ENCODE data around the gene ARHGAP5.

The ARHGAP5 gene

GRCh38 chr14:32076278-32077080 lies 625 bp upstream of the ARHGAP5 start:
- peak; percentile 39 to 46 for DNase-seq (ENCODE audit: low read depth in 2 of 2)

DNA sequence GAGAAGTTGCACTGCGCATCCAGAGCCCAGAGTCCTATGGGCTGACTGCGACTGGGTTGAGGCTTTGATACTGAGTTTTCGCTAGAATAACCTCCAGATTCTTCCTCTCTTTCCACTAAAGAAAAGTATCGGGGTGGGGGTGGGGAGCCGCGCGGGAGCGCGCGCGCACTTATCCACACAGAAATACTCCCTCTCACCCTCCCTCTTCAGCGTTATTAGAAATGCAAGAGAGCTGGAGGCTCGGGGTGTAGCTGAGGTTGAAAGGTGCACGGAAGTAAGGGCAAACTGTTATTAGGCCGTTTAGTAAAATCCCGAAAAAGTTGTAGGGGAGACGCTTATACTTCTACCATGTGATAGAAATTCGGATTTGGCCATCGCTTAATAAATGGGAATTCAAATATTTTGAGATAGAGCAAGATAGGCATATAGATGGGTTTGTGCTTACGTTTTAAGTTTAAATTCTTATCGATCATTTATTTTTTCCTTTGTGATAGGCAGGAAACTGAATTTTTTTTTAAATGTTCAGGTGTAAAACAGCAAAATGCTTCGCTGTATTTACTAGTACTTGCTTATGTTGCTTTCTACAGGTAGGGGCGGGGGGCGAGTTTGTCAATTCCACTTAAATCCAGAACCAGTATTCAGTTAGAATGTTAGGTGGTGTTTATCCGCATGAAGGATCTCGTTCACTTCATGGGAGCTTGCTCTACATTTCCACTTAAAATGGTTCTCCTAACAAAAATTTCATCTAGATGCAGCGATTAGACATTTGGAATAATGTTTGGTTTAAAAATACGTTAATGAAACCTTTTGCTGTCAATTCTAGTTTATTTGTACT lies 1.1 kb downstream of the ARHGAP5 start:
- DNase-seq (ENCODE audit: low read depth in 2 of 2), result no peak

GRCh38 chr14:32078858-32079216 lies 1.7 kb downstream of the ARHGAP5 start:
- no peak for DNase-seq (ENCODE audit: low read depth in 2 of 2)

DNA sequence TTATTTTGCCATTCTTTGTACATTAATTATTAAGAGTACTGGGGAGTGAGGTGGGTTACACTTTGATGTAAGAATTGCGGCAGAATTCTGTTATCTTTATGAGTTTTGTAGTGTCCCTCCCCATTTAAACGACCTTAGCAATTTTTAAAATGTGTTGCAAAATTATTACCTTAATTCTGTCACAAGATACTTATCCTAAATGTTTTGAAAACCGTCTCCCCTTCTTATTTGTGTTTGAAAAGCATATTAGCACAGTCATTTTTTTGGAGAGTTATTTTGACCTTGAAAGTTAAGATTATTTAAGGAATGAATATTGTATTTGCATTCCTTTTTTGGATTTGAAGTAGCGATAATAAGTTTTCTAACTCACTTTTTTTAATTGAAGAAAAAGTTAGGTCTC lies 2.2 kb downstream of the ARHGAP5 start:
- DNase-seq (ENCODE audit: low read depth in 2 of 2), result no peak

DNA sequence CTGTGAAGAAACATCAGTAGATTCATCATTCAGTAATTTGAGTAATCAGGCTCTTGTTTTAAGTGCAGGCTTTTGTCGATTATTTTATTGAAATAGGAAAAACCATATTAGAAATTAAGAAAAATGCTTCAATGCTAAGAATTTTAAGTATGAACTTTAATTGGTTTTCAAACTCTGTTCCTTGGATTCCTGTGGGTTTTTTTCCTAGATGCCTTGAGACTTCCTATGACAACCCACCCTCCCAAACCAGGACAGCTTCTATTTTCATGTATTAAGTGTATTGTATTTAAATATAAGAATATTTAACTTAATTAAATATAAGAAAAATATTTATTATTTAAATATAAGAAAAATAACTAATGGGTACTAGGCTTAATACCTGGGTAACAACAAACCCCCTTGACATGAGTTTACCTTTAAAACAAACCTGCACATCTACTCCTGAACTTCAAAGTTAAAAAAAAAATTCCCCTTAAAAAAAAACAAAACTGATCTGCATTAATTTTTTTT lies 3.0 kb downstream of the ARHGAP5 start:
- no peak for DNase-seq (ENCODE audit: low read depth in 2 of 2)

GRCh38 chr14:32081901-32082300 lies 4.8 kb downstream of the ARHGAP5 start:
- DNase-seq (ENCODE audit: low read depth in 2 of 2), result no peak

GRCh38 chr14:32083315-32083624 lies 6.2 kb downstream of the ARHGAP5 start:
- DNase-seq (ENCODE audit: low read depth in 2 of 2), result no peak

DNA sequence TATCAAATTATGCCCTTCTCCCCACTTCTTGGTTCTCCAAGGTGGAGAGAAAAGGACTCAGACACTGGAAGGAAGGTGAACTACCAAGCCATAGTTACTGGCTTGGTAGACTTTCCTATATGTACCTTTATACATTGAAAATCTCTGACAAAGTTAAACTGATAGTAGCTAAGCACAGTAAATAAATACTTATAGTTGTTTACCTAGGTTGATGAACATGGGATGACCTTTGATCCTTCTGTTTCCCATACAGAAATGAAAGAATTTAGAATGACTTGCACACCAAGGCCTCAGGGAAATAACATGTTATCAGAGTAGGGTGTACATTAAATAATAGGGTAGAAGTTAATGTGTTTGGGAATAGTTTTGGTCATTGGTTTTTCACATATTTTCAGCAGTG lies 6.7 kb downstream of the ARHGAP5 start:
- no peak for DNase-seq (ENCODE audit: low read depth in 2 of 2)

- no peak for DNase-seq (ENCODE audit: low read depth in 2 of 2)
Measured at GRCh38 chr14:32085182-32085844, 8.2 kb downstream of the ARHGAP5 start.

DNA sequence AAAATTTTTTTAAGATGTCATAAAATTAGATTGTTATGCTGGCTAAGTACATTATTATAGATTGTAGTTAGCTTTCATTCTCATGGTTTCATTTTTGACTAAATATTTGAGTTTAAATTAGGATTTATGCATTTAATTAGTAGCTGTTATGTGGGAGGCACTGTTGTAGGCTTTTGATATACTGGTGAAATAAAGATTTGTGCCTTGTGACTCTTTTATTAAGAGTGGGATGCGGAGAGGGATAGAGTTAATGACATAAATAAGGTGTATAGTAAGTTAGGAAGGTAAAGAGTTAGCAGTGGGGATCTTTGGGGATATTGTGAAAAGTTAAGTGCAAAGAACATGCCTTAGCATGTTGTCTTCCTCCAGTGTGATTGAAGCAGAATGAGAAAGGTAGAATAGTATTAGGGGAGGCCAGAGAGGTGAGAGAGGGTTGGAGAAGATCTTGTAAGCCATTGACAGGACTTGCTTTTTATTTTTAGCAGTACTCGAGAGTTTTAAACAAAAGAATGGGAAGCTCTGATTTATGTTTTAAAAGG lies 8.8 kb downstream of the ARHGAP5 start:
- DNase-seq (ENCODE audit: low read depth in 2 of 2), result no peak

- no peak for DNase-seq (ENCODE audit: low read depth in 2 of 2)
Measured at GRCh38 chr14:32087173-32087861, 10.2 kb downstream of the ARHGAP5 start.

DNA sequence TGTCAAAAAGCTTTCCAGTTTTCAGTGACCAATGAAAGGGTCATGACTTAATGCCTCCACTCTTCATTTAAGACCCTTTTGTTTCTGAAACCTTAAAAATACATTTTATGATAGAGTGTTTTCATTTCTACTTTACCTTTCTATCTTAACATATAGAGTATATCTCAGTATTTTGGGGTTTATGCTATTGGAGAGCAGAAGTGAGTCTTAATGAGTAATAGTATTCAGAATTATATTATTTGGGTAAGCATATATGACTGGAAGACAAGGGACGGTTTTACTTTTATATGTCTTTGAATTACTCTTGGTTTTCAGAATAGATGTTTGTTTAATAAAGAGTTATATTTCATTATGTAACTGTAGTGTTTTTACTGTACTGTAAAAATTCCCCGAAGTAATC lies 10.8 kb downstream of the ARHGAP5 start:
- no peak for DNase-seq (ENCODE audit: low read depth in 2 of 2)

DNA sequence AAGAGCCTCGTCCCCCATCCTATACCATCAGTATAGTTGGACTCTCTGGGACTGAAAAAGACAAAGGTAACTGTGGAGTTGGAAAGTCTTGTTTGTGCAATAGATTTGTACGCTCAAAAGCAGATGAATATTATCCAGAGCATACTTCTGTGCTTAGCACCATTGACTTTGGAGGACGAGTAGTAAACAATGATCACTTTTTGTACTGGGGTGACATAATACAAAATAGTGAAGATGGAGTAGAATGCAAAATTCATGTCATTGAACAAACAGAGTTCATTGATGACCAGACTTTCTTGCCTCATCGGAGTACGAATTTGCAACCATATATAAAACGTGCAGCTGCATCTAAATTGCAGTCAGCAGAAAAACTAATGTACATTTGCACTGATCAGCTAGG lies 13.6 kb downstream of the ARHGAP5 start:
- no peak for DNase-seq (ENCODE audit: low read depth in 2 of 2)

GRCh38 chr14:32099473-32099872 lies 22.4 kb downstream of the ARHGAP5 start:
- DNase-seq (ENCODE audit: low read depth in 2 of 2), result no peak

DNA sequence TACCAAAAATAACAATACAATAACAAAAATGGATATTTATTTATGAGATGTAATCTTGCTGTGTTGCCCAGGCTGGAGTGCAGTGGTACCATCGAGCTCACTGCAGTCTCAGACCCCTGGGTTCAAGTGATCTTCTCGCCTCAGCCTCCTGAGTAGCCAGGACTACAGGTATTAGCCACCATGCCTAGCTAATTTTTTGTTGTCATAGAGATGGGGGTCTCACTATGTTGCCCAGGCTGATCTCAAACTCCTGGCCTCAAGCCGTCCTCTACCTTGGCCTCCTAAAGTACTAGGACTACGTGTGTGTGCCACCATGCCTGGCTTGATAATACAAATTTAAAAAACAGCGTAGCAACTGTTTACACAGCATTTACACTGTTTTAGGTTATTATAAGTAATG lies 23.1 kb downstream of the ARHGAP5 start:
- no peak for DNase-seq (ENCODE audit: low read depth in 2 of 2)

DNA sequence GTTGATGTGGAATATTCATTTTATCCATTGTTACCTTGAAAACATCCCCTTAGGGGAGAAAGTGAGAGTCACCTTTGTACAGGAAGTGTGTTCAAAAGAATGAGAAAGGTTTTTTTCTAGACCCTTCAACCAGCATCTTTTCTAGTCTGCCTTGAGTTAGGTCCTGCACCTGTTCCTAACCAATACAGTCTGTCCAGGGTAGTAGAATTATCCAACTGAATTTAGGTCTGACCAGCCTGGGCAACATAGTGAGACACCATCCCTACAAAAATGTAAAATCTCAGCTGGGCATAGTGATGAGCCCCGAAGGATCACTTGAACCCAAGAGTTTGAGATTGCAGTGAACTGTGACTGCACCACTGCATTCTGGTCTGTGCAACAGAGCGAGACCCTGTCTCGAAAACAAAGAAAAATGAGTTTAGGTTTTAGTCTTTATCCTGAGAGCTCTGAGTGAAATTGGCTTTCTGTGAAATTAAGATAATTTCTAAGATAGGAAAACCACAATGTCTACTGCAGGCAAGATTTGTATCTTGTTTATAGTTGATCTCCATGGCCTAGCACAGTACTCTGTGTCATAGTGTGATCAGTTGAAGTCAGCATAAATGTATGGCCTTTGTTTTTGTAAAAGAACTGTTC lies 25.2 kb downstream of the ARHGAP5 start:
- DNase-seq (ENCODE audit: low read depth in 2 of 2), result no peak

GRCh38 chr14:32102968-32103367 lies 25.9 kb downstream of the ARHGAP5 start:
- no peak for DNase-seq (ENCODE audit: low read depth in 2 of 2)

DNA sequence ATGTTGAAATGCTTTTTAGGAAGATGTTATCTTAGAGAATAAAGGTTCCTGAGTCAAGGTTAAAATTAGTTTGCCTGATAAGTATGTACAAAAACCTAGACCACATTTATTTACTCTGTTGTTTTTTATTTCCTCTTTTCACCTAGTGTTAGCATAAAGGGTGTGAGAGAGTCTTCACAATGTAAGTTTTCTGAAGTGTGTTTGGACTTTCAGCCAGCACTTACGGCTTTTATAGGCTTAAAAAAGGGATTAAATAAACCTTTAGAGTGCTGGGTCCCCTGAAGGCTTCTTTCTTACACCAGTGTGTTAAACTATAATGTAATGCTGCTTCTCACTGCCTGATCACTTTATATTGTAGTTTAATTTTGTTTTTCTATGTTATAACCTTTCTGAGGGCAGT lies 27.2 kb downstream of the ARHGAP5 start:
- no peak for DNase-seq (ENCODE audit: low read depth in 2 of 2)

DNA sequence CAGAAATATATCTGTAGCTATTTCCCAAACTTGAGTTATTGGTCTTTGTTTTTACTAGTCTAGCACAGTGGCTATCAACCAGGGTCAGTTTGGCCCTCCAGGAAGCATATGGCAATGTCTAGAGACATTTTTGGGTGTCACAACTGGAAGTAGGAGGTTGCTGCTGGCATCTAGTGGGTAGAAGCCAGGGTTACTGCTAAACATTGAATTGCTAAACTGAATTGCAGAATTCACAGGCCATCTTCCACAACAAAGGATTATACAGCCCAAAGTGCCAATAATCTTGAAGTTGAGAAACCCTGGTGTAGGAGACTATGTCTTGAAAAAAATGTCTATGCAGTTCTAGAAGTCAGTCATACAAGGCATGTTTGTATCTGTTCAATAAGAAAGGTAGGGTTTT lies 27.7 kb downstream of the ARHGAP5 start:
- no peak for DNase-seq (ENCODE audit: low read depth in 2 of 2)

GRCh38 chr14:32109676-32110547 lies 32.8 kb downstream of the ARHGAP5 start:
- no peak for DNase-seq (ENCODE audit: low read depth in 2 of 2)

All from stimulated activated CD8-positive, alpha-beta memory T cell treated with anti-CD3 and anti-CD28 coated beads, Interleukin-7, amount 100 ng/mL, for 1 hour (primary cell).